ENCODE data around the gene PGAM5.

- TF ChIP-seq HDGF (IDR thresholded peaks at IDR 0.05) (no peak), CTCF (IDR thresholded peaks at IDR 0.05 in 2 of 3, conservative IDR thresholded peaks at IDR 0.05 in 1 of 3; ENCODE audit: control insufficient read depth in 2 of 3, extremely low read depth in 1 of 3, insufficient read depth in 1 of 3, low read depth in 3 of 3, low read length in 3 of 3) (no peak), PAX8 (IDR thresholded peaks at IDR 0.05) (no peak), RCOR1 (conservative IDR thresholded peaks at IDR 0.05; ENCODE audit: low read depth, low read length) (no peak), EZH2 (IDR thresholded peaks at IDR 0.05; ENCODE audit: borderline replicate concordance, control insufficient read depth, low read depth, low read length) (no peak), SRF (IDR thresholded peaks at IDR 0.05; ENCODE audit: low read depth in 2 of 2, low read length in 2 of 2) (no peak), REST (IDR thresholded peaks at IDR 0.05; ENCODE audit: low read depth, low read length) (no peak), NFXL1 (IDR thresholded peaks at IDR 0.05; ENCODE audit: borderline replicate concordance) (no peak), CBFB (IDR thresholded peaks at IDR 0.05; ENCODE audit: low read depth) (no peak), JUND (IDR thresholded peaks at IDR 0.05; ENCODE audit: low read depth, low read length) (no peak), STAT1 (conservative IDR thresholded peaks at IDR 0.05) (no peak), SP1 (IDR thresholded peaks at IDR 0.05; ENCODE audit: low read depth, low read length) (no peak), SMC3 (IDR thresholded peaks at IDR 0.05; ENCODE audit: borderline replicate concordance, low read length) (no peak), POLR2AphosphoS5 (IDR thresholded peaks at IDR 0.05; ENCODE audit: low read length) (no peak; the same call in 1 of the 2 replicates)
Observed at GRCh38 chr12:132720606-132721345, 10.1 kb downstream of the PGAM5 start.

Measured in GM12878 (cell line).